WI38 (cell line): ENCODE results near the gene RAP1B.

Experiments
- H3K4me3 ChIP-seq: 2 replicates; pipeline ENCODE4 v1.5.1; 2011; ENCODE audit warnings: low read depth, mild to moderate bottlenecking, control low read depth, low read length
- TF ChIP-seq, protein P1 (sequence below): IDR thresholded peaks from 2 replicates; pipeline ENCODE4 v1.5.1; 2012; ENCODE audit warnings: low read depth, mild to moderate bottlenecking, control low read depth, low read length

Gene RAP1B

DNA sequence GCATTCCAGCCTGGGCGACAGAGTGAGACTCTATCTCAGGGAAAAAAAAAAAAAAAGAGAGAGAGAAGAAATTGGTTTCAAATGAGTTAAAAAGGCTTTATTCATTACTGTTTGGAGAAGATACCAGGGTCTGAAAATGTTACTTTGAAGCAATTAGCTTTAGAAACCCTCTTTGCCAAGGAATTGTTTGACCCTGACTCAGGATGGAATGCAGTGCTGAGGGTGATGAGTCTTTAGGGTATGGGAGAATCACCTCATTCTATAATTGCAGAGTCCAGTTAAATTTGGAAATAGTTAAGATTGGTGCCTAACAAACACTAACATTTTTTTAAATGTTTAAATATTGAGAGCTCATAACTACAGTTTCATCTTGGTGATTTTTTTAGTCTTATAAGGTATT, 13.3 kb downstream of the RAP1B start:
- TF ChIP-seq, protein P1, sequence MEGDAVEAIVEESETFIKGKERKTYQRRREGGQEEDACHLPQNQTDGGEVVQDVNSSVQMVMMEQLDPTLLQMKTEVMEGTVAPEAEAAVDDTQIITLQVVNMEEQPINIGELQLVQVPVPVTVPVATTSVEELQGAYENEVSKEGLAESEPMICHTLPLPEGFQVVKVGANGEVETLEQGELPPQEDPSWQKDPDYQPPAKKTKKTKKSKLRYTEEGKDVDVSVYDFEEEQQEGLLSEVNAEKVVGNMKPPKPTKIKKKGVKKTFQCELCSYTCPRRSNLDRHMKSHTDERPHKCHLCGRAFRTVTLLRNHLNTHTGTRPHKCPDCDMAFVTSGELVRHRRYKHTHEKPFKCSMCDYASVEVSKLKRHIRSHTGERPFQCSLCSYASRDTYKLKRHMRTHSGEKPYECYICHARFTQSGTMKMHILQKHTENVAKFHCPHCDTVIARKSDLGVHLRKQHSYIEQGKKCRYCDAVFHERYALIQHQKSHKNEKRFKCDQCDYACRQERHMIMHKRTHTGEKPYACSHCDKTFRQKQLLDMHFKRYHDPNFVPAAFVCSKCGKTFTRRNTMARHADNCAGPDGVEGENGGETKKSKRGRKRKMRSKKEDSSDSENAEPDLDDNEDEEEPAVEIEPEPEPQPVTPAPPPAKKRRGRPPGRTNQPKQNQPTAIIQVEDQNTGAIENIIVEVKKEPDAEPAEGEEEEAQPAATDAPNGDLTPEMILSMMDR, result no peak
- H3K4me3 ChIP-seq, result no peak overlapping the region

DNA sequence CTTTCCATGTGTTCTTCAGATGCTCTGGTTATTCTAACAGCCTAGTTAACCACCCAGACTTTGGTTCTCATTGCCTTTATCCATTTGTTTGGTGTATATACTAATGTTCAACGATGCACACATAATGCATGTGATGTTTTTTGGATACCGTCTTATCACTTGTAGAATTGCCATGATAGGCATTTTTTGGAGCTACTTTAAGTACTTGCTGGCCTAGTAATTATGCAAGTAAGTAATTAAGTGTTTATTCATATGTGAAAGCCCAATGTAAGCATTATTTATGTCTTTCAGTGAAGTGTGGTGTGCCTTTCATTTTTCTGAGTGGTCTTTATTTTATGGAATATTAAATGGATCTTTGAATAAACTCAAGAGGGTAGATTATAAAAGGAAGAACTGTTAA, 14.2 kb downstream of the RAP1B start:
- TF ChIP-seq, protein P1, result no peak

DNA sequence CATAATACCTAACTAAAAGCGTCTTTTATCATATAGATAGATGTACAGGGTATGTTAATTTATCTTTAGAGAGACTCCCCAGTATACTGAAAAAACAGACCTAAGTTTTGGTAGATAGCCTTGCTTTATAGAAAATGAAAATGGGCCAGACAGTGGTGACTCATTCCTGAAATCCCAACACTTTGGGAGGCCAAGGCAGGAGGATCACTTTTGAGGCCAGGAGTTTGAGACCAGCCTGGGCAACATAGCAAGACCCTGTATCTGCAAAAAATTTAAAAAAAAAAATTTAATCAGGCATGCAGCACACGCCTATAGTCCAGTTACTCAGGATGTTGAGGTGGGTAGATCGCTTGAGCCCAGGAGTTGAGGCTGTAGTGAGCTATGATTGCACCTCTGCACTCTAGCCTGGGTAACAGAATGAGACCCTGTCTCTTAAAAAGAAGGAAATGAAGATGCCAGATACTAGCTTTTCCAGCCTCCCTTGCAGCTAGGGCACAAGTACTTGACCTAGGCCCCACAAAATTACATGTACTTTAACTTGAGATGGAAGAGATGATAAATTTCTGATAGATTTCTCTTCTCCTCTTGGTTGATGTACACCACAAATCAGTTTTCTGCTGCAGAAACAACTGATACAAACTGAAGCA, 17.1 kb downstream of the RAP1B start:
- no peak overlapping the region for H3K4me3 ChIP-seq
- TF ChIP-seq, protein P1, result no peak

More for the DNA sequence above, 14.2 kb downstream of the RAP1B start:
- no peak overlapping the region for H3K4me3 ChIP-seq

DNA sequence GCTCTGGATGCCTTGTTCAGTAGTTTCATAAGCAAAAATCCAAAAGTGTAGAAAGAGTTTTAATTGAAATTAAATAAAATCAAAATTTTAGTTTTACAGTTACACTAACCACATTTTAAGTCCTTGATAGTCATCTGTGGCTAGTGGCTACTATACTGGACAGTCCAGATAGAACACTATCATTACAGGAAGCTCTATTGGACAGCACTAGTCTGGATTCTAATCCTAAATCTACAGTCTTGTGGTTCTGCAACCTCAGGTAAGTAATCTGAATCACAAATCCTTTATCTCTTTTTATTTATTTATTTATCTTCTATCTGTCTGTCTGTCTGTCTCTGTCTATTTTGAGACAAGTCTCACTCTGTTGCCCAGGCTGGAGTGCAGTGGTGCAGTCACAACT, 18.0 kb downstream of the RAP1B start:
- TF ChIP-seq, protein P1, result no peak
- no peak overlapping the region for H3K4me3 ChIP-seq

DNA sequence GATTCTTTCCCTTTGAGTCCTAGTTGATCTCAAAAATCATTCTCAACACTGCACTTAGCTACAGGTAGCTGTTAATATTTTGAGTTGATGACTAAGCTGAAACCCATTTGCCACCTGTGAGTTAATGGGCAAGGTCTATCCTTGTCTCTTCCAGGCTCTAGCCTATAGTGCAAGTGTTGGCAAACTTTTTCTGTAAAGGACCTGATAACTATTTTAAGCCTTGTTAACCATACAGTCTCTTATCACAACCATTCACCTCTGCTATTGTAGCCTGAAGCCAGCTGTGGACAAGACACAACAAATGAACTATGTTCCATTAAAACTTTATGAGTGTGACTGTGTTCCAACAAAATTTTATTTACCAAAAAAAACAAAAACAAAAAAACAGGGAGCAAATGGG, 19.4 kb downstream of the RAP1B start:
- H3K4me3 ChIP-seq, result no peak overlapping the region
- TF ChIP-seq, protein P1, result no peak

DNA sequence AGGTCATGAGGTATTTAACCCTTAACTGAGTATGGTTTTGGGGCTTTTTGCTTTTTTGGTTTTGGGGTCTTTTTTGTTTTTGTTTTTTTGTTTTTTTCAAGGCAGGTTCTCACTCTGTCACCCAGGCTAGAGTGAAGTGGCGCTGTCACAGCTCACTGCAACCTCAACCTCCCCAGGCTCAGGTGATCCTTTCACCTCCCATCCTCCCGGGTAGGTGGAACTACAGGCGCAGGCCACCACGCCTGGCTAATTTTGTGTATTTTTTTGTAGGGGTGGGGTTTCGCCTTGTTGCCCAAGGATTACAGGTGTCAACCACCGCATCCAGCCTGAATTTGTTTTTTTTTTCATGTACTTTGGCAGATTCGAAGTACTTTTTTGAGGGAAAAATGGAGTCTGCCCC, 19.9 kb downstream of the RAP1B start:
- no peak overlapping the region for H3K4me3 ChIP-seq
- TF ChIP-seq, protein P1, result no peak

DNA sequence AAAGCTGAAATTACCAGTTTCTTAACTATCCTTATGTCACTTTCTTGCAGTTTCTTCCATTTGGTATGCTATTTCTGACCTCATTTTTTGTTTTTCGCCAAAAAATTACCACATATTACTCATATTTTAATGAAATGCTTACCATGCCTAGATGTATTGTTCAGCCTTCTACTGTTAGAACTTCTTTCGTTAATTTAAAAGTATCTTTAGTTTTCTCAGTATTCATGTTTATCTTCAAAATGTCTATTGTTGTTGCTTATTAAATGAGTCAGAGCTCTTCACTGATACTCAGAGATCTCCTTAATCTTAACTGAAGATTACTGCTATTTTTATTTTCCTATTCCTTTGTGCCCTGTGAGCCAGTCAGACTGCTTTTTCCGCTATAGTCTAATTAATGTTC, 20.5 kb downstream of the RAP1B start:
- TF ChIP-seq, protein P1, result no peak

More for the DNA sequence above, 20.5 kb downstream of the RAP1B start:
- H3K4me3 ChIP-seq, result no peak overlapping the region
